COLO668 (cell line): ENCODE data around the gene AP1G1.
"Not testable (repeated sequence)": the region's sequence is repeated elsewhere in the genome, so short reads cannot be mapped to it uniquely, and the experiment has no call there.

ENCODE experiments used
- DNase-seq: peaks from one replicate; lab custom pipeline; 2025; ENCODE audit not compliant: unreplicated experiment; lab: John Stamatoyannopoulos, UW

The AP1G1 gene

GRCh38 chr16:71810155-71810530, 1.5 kb upstream of the AP1G1 start:
- DNase-seq = not testable (repeated sequence)

GRCh38 chr16:71807905-71808592, 585 bp downstream of the AP1G1 start:
- peak; percentile 46 for DNase-seq

- no peak for DNase-seq
These were observed 5.3 kb downstream of the AP1G1 start for GRCh38 chr16:71803305-71803690.

DNA sequence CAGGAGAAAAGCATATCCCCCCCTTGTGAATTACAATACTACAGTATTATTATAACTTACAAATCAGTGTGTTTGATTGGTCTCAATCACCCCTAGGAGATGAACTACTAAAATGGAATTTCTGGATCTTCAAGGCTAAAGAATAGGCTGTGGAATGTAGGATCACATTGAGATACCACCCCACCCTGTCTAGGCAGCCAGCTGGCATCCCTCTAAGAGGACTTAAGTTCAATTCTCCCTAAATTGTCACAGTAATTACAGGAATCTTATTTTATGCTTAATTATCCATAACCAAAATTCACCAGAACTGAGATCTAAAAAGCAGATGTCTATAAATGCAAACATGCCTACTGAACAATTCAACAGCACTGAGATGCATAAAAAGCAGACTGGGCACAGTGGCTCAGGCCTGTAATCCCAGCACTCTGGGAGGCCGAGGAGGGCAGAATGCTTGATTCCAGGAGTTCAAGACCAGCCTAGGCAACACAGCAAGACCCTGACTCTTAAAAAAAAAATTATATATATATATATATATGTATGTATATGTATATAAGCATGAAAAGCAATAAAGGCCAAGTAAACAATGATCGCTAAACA, 12.0 kb downstream of the AP1G1 start:
- DNase-seq = no peak

DNA sequence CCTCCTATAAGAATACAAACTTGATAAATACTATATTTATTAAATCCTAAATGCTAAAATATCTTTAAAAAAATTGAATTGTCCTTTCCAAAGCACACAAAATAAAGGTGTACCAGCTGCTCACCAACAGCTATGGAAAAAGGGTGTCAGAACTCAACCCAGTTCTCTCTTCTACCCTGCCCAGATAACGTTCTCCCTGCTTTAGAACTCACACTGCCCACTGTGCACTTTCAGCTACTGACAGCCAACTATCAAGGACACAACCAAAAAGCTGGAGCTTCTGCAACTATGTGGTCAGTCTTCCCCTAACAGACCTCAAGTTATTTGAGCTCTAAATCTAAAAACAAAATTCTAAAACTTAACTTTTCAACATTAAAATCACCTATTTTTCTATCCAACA, 13.7 kb downstream of the AP1G1 start:
- no peak for DNase-seq

DNA sequence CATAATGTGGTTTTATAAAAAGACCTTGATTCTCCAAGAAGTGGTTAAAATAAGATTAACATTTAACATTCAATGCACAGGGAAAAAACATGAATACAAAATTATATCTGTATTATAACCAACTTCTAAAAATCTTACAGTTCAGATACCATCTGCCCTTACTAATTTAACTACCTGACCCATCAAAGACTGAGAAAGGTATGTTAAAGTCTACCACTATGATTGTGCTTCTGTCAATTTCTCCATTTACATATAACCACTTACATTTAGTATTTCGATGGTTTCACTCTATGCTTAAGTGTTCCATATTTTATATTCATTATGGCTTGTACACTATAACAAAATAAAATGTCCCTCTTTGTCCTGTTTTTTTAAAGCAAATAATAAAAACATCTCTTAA, 14.6 kb downstream of the AP1G1 start:
- DNase-seq = no peak

GRCh38 chr16:71792176-71792575, 16.5 kb downstream of the AP1G1 start:
- DNase-seq = no peak

DNA sequence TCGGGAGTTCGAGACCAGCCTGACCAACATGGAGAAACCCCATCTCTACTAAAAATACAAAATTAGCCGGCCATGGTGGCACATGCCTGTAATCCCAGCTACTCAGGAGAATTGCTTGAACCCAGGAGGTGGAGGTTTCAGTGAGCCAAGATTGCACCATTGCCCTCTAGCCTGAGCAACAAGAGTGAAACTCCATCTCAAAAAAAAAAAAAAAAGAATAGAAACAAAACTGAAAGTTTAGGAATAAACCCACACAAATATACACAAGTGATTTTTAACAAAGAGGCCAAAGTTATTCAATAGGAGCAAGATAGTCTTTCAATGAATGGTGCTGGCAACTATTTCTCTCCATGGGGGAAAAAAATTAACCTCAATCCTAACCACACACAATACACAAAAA, 18.3 kb downstream of the AP1G1 start:
- DNase-seq = not testable (repeated sequence)

- DNase-seq = no peak
These were observed 19.5 kb downstream of the AP1G1 start for GRCh38 chr16:71789136-71789535.

- no peak for DNase-seq
These were observed 20.1 kb downstream of the AP1G1 start for GRCh38 chr16:71788578-71788977.

GRCh38 chr16:71785143-71785542, 23.5 kb downstream of the AP1G1 start:
- DNase-seq = not testable (repeated sequence)

- no peak for DNase-seq
These were observed 24.5 kb downstream of the AP1G1 start for GRCh38 chr16:71784093-71784492.

DNA sequence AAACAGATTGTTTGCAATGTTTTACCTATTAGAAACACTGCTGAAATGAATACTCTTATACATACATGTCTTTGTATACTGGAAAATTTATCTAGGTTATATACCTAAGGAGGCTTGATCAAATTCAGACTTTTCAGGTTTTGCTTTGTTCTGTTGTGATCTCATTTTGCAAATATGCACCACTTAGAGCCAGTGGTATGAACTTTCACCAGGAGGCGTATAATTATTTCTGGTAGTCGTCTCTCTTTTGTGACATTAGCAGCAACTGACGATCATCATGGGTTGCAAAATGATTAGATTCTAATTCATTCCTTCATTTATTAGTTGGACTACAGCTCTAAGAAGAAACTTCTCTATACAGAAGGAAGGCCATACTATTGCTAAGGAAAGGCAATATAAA, 26.9 kb downstream of the AP1G1 start:
- no peak for DNase-seq

DNA sequence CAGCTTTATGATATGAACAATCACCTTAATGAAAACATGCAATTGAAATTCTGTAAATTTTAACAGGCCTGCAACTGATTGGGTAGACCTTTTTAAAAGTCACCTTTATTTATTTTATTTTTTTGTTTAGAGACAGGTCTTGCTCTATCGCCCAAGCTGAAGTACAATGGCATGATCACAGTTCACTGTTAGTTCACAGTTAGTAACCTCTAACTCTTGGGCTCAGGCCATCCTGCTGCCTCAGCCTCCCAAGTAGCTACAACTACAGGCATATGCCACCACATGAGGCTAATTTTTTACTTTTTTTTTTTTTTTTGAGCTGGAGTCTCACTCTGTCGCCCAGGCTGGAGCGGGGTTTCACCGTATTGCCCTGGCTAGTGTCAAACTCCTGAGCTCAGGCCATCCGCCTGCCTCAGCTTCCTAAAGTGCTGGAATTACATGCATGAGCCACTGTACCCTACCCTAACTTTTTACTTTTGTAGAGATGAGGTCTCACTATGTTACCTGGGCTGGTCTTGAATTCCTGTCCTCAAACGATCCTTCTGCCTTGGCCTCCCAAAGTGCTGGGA, 28.0 kb downstream of the AP1G1 start:
- no peak for DNase-seq

DNA sequence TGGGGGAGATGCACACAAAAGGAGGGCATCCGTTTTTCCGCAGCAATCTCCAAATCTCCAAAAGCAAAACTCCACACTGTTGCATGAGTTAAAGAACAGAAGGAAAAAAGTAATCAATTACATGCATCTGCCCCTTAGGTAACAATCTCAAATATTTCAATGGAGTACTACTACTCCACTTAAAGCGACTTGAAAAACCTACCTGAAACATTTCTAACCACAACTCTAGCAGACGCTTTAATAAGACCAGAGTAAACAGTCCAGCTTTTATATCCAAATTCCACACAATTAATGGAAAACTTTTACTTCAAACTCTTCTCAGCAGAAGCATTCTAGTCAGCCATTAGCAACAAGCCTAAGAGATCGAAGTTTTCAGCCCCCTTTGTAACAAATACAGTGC, 29.9 kb downstream of the AP1G1 start:
- no peak for DNase-seq

- no peak for DNase-seq
These were observed 31.3 kb downstream of the AP1G1 start for GRCh38 chr16:71777329-71777728.

DNA sequence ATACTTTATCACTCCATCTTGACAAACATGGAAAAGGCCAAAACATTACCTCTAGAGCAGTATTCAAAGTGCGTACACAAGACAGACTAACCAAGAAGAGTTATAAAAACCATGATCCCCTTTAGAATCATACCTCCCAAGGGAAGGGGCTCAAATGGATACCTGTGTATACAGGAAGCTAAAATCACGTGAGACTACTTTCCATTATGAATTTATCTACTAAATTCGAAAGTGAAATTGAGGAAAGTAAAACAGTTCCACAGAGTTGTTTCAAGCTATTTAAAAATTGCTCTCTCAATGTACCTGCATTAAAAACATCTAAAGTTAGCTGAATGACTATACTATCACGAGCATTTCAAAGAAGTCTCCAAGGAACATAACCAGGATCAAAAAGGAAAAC, 32.7 kb downstream of the AP1G1 start:
- no peak for DNase-seq

DNA sequence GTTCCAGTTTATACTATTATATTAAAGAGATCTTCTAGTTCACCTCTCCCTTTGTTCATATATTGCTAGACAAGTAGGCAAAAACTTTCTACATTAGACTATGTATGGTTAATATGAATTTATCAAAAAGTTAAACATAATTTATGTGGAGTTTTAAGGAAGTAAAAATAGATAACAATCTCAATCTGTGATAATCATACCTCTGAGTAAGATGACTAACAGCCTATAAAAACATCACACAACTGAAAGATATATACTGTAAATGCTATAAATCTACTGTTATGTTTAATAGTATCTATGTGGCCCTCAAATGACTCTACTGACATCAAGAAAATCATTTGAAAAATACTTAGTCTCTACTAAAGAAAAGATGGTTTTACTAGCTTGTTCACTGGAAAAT, 37.1 kb downstream of the AP1G1 start:
- no peak for DNase-seq

DNA sequence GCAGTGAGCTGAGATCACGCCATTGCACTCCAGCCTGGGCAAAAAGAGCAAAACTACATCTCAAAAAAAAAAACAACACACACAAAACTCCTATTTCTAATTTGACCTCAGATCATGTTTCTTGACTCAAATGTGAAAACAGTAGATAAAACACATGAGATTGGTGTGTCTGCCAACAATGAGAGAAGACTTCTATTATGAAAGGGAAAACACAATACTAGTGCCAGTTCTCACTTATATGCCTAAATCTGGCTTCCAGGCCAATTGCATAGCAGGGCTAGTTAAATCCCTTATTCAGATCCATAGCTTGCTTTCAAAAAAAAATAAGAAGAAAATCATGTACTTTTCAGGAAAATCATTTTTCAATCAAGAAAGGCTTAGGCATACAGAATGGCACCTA, 39.4 kb downstream of the AP1G1 start:
- no peak for DNase-seq

- DNase-seq = no peak
These were observed 41.4 kb downstream of the AP1G1 start for GRCh38 chr16:71767060-71767900.

- DNase-seq = no peak
These were observed 46.4 kb downstream of the AP1G1 start for GRCh38 chr16:71762186-71762585.

GRCh38 chr16:71761097-71761496, 47.5 kb downstream of the AP1G1 start:
- DNase-seq = no peak
